ENCODE data around the gene GNA12. TPM values are rescaled to one million over a fixed set of nuclear protein-coding genes. Genes with fewer than 3 reads are reported as not detected.
"Not testable (repeated sequence)": the region's sequence is repeated elsewhere in the genome, so short reads cannot be mapped to it uniquely, and the experiment has no call there.

Gene GNA12
- polyA plus RNA-seq, 1 of the 3 experiments (the other 2 are of a cell fraction) = 64.8 TPM

GRCh38 chr7:2737771-2738540 lies 106.2 kb downstream of the GNA12 start (continued):
- TF ChIP-seq EZH2phosphoT487 (IDR thresholded peaks at IDR 0.05; ENCODE audit: borderline replicate concordance, low read depth) = no peak

GRCh38 chr7:2737005-2737743 lies 106.9 kb downstream of the GNA12 start:
- H3K4me2 ChIP-seq; H3K27me3 ChIP-seq (ENCODE audit: insufficient read depth); H3K27ac ChIP-seq (ENCODE audit: low read depth in 2 of 2, low read length in 1 of 2); H3K9me3 ChIP-seq; DNase-seq; H3K4me3 ChIP-seq (ENCODE audit: low read depth in 2 of 2, low read length in 1 of 2); H3K9me2 ChIP-seq; H3F3A ChIP-seq (replicated peaks; ENCODE audit: insufficient read depth); H2AFZ ChIP-seq (ENCODE audit: low read depth); POLR2A ChIA-PET; H3K36me3 ChIP-seq (replicated peaks in 1 of 2; ENCODE audit: control insufficient read depth in 1 of 2, insufficient read depth in 2 of 2, low read length in 1 of 2); H3K9ac ChIP-seq: not testable (repeated sequence)
- peaks cover 11% of the 10 kb centered on the region for H4K20me1 ChIP-seq (ENCODE audit: insufficient read depth)
- WGBS (ENCODE audit: low lambda C conversion rate) = 98% methylated on average over 15 of the region's 15 CpGs
- peaks cover 0 to 14% of the 10 kb centered on the region in 2 experiments; a peak in 1 of 4 replicates for H3K4me1 ChIP-seq (ENCODE audit: control insufficient read depth in 1 of 2, insufficient read depth in 2 of 2, low read depth in 1 of 2, low read length in 1 of 2)
- CTCF ChIA-PET = interaction anchor here (0.6 to 2.9 kb wide), 5 partner anchors 19 to 94 kb away, joined by 3 to 14 read pairs (median 3); no protein-coding TSS in a partner anchor
- peaks cover 35% of the 10 kb centered on the region; the same call in 1 of the 2 replicates for H3K79me2 ChIP-seq (ENCODE audit: insufficient read depth)

- ChIA-PET POLR2A (no interaction called here), CTCF (interaction anchor here (0.6 to 2.9 kb wide), 3 partner anchors 18 to 25 kb away, joined by 3 to 14 read pairs (median 4); no protein-coding TSS in a partner anchor)
- Histone ChIP-seq H3F3A (replicated peaks; ENCODE audit: insufficient read depth) (no peaks in the 10 kb centered on the region), H3K4me3 (ENCODE audit: low read depth in 2 of 2, low read length in 1 of 2) (no peak overlapping the region), H3K27me3 (ENCODE audit: insufficient read depth) (no peaks in the 10 kb centered on the region), H3K9ac (no peak overlapping the region), H3K27ac (ENCODE audit: low read depth in 2 of 2, low read length in 1 of 2) (no peak overlapping the region), H3K79me2 (ENCODE audit: insufficient read depth) (peaks cover 32% of the 10 kb centered on the region; the same call in 1 of the 2 replicates), H3K9me3 (no peaks in the 10 kb centered on the region), H3K36me3 (replicated peaks in 1 of 2; ENCODE audit: control insufficient read depth in 1 of 2, insufficient read depth in 2 of 2, low read length in 1 of 2) (peaks cover 0 to 10% of the 10 kb centered on the region in 2 experiments), H2AFZ (ENCODE audit: low read depth) (no peak overlapping the region), H3K4me2 (no peak overlapping the region), H3K4me1 (ENCODE audit: control insufficient read depth in 1 of 2, insufficient read depth in 2 of 2, low read depth in 1 of 2, low read length in 1 of 2) (peaks cover 0 to 14% of the 10 kb centered on the region in 2 experiments; a peak in 1 of 4 replicates), H3K9me2 (no peaks in the 10 kb centered on the region), H4K20me1 (ENCODE audit: insufficient read depth) (peaks cover 11% of the 10 kb centered on the region)
- TF ChIP-seq SIN3A (IDR thresholded peaks at IDR 0.05; ENCODE audit: borderline replicate concordance, low read depth, low read length) = no peak
- DNase-seq = no peak
- 97% methylated on average over 16 of the region's 17 CpGs for WGBS (ENCODE audit: low lambda C conversion rate)
These were observed 107.6 kb downstream of the GNA12 start for GRCh38 chr7:2736411-2736914.

GRCh38 chr7:2735744-2736143 lies 108.4 kb downstream of the GNA12 start:
- Histone ChIP-seq H3K79me2 (ENCODE audit: insufficient read depth) (peaks cover 27% of the 10 kb centered on the region; the same call in 1 of the 2 replicates), H3K27ac (ENCODE audit: low read depth in 2 of 2, low read length in 1 of 2) (no peak overlapping the region), H4K20me1 (ENCODE audit: insufficient read depth) (peaks cover 11% of the 10 kb centered on the region), H3K9me3 (no peaks in the 10 kb centered on the region), H2AFZ (ENCODE audit: low read depth) (no peak overlapping the region), H3K9me2 (no peaks in the 10 kb centered on the region), H3K27me3 (ENCODE audit: insufficient read depth) (no peaks in the 10 kb centered on the region), H3K4me2 (no peak overlapping the region), H3K9ac (no peak overlapping the region), H3K36me3 (replicated peaks in 1 of 2; ENCODE audit: control insufficient read depth in 1 of 2, insufficient read depth in 2 of 2, low read length in 1 of 2) (peaks cover 0 to 17% of the 10 kb centered on the region in 2 experiments), H3K4me3 (ENCODE audit: low read depth in 2 of 2, low read length in 1 of 2) (no peak overlapping the region), H3K4me1 (ENCODE audit: control insufficient read depth in 1 of 2, insufficient read depth in 2 of 2, low read depth in 1 of 2, low read length in 1 of 2) (peaks cover 0 to 14% of the 10 kb centered on the region in 2 experiments; a peak in 1 of 4 replicates), H3F3A (replicated peaks; ENCODE audit: insufficient read depth) (no peaks in the 10 kb centered on the region)
- 97% methylated on average over 13 of the region's 13 CpGs for WGBS (ENCODE audit: low lambda C conversion rate)
- no peak for DNase-seq
- POLR2A ChIA-PET = interaction anchor here (0.5 kb wide), 1 partner anchor 170 kb away, joined by 4 read pairs; no protein-coding TSS in a partner anchor
- CTCF ChIA-PET = interaction anchor here (2.0 to 11.1 kb wide), 2 partner anchors 20 to 129 kb away, joined by 5 to 94 read pairs; no protein-coding TSS in a partner anchor
- no peak for TF ChIP-seq FOXM1 (IDR thresholded peaks at IDR 0.05; ENCODE audit: low read depth)
- TF ChIP-seq PBX3 (IDR thresholded peaks at IDR 0.05) = no peak
- no peak for TF ChIP-seq RAD21 (IDR thresholded peaks at IDR 0.05; ENCODE audit: low read length)
- no peak for TF ChIP-seq RFX5 (IDR thresholded peaks at IDR 0.05; ENCODE audit: low read length)
- TF ChIP-seq MXI1 (IDR thresholded peaks at IDR 0.05; ENCODE audit: low read depth, low read length) = no peak
- TF ChIP-seq GABPA (IDR thresholded peaks at IDR 0.05; ENCODE audit: low read depth) = no peak
- TF ChIP-seq GATA2 (CRISPR knock-in tag; IDR thresholded peaks at IDR 0.05) = no peak
- no peak for TF ChIP-seq ZBTB33 (IDR thresholded peaks at IDR 0.05; ENCODE audit: borderline replicate concordance, low read depth)
- no peak for TF ChIP-seq IRF3 (IDR thresholded peaks at IDR 0.05; ENCODE audit: low read depth, low read length)
